A549 (cell line): Measurements from ENCODE around the gene SLC12A7. TPM values are rescaled to one million over a fixed set of nuclear protein-coding genes. Genes with fewer than 3 reads are reported as not detected.

ENCODE experiments used
- ATAC-seq, 2 experiments: fragments of 200-7000 bp in 1 of 2; fragments of >200 bp in 1 of 2; cut with Nextera tagmentation in 1 of 2; cut with Tn5 transposase in 1 of 2; 3 replicates each; pipeline versions ENCODE4 v1.8.0 to v1.9.1; 2018 to 2020; ENCODE audit warnings: mild to moderate bottlenecking in 1 of 2, moderate library complexity in 1 of 2
- CTCF ChIA-PET: fragments of 300-600 bp; sonication (Branson Sonifier 250); formaldehyde crosslinking; extraction: SDS; loops from one replicate; lab custom pipeline; 2021; ENCODE audit warnings: antibody characterized with exemption, inconsistent platforms; lab: Yijun Ruan, JAX
- POLR2A ChIA-PET: fragments of 350-600 bp; formaldehyde crosslinking; extraction: SDS; loops from one replicate; lab custom pipeline; 2021; ENCODE audit warnings: antibody characterized with exemption, inconsistent platforms; lab: Yijun Ruan, JAX
- DNase-seq, 2 experiments: peaks; one replicate each; pipeline versions ENCODE4 v3.0.0 to v3.0.0-alpha.2; 2011 to 2016; ENCODE audit warnings: low read depth in 1 of 2, low spot score in 1 of 2
- FAIRE-seq: peaks from 2 replicates; lab custom pipeline; 2011; peaks lifted over from hg19 to GRCh38; lab: Jason Lieb, UNC
- H3K27ac ChIP-seq, 2 experiments: fragments of >200 bp; sonication (Bioruptor Twin); formaldehyde crosslinking; 3 replicates each; pipeline ENCODE4 v1.5.1; 2016 to 2017
- H3K4me1 ChIP-seq: fragments of >200 bp; sonication (Bioruptor Twin); formaldehyde crosslinking; 3 replicates; pipeline ENCODE4 v1.6.1; 2016
- H3K4me2 ChIP-seq: fragments of >200 bp; sonication (Bioruptor Twin); formaldehyde crosslinking; 3 replicates; pipeline ENCODE4 v1.6.1; 2016
- H3K4me3 ChIP-seq: fragments of >200 bp; sonication (Bioruptor Twin); formaldehyde crosslinking; 3 replicates; pipeline ENCODE4 v1.5.1; 2016
- H3K9me3 ChIP-seq: fragments of >200 bp; sonication (Bioruptor Twin); formaldehyde crosslinking; 3 replicates; pipeline ENCODE4 v1.6.1; 2016
- ATOH8 ChIP-seq: fragments of 250-450 bp; sonication (Bioruptor Pico); IDR thresholded peaks from 2 replicates; pipeline ENCODE4 v1.5.0; 2020; ENCODE audit warnings: low read depth, mild to moderate bottlenecking, moderate library complexity
- BCL3 ChIP-seq: fragments of >200 bp; sonication (Bioruptor Twin); formaldehyde crosslinking; IDR thresholded peaks from 3 replicates; pipeline ENCODE4 v1.6.1; 2016
- BHLHE40 ChIP-seq: IDR thresholded peaks from 2 replicates; pipeline ENCODE4 v1.6.1; 2012; ENCODE audit warnings: low read depth, low read length, inconsistent platforms
- CBX2 ChIP-seq: fragments of 200-600 bp; sonication (generic); IDR thresholded peaks from 2 replicates; pipeline ENCODE4 v1.6.1; 2016; ENCODE audit warnings: low read depth, mild to moderate bottlenecking, borderline replicate concordance
- CHD2 ChIP-seq: fragments of 150-350 bp; IDR thresholded peaks from 2 replicates; pipeline ENCODE4 v1.6.1; 2014; ENCODE audit warnings: low read length; ENCODE audit not compliant: partially characterized antibody
- CHD4 ChIP-seq: fragments of 200-600 bp; sonication (generic); IDR thresholded peaks from 2 replicates; pipeline ENCODE4 v1.6.1; 2016; ENCODE audit warnings: antibody characterized with exemption, mild to moderate bottlenecking, borderline replicate concordance
- E2F6 ChIP-seq: IDR thresholded peaks from 2 replicates; pipeline ENCODE4 v1.6.1; 2012; ENCODE audit warnings: low read depth, borderline replicate concordance
- ESRRA ChIP-seq: fragments of 150-350 bp; IDR thresholded peaks from 2 replicates; pipeline ENCODE4 v1.6.1; 2014; ENCODE audit warnings: mild to moderate bottlenecking, low read length, borderline replicate concordance
- FOSB ChIP-seq: fragments of 250-450 bp; sonication (Bioruptor Pico); IDR thresholded peaks from 2 replicates; pipeline ENCODE4 v1.5.0; 2020; ENCODE audit warnings: mild to moderate bottlenecking, moderate library complexity
- FOSL2 ChIP-seq, 2 experiments: fragments of 450-650 bp in 1 of 2; fragments of >200 bp in 1 of 2; sonication (Bioruptor Twin) in 1 of 2; formaldehyde crosslinking; IDR thresholded peaks; 2 replicates each; pipeline versions ENCODE4 v1.5.0 to v1.6.1; 2016 to 2020; ENCODE audit warnings: mild to moderate bottlenecking in 1 of 2, moderate library complexity in 1 of 2
- FOXS1 ChIP-seq: fragments of 250-450 bp; sonication (Bioruptor Pico); IDR thresholded peaks from 2 replicates; pipeline ENCODE4 v1.5.0; 2020; ENCODE audit warnings: mild to moderate bottlenecking, moderate library complexity
- HEYL ChIP-seq: fragments of 250-450 bp; sonication (Bioruptor Pico); IDR thresholded peaks from 2 replicates; pipeline ENCODE4 v1.8.0; 2021; ENCODE audit warnings: mild to moderate bottlenecking, moderate library complexity
- HOXA7 ChIP-seq: fragments of 250-450 bp; sonication (Bioruptor Pico); IDR thresholded peaks from 2 replicates; pipeline ENCODE4 v1.5.0; 2020; ENCODE audit warnings: mild to moderate bottlenecking, moderate library complexity
- HOXB13 ChIP-seq: fragments of 250-450 bp; sonication (Bioruptor Pico); IDR thresholded peaks from 2 replicates; pipeline ENCODE4 v1.5.0; 2020; ENCODE audit warnings: low read depth, mild to moderate bottlenecking, moderate library complexity
- JUN ChIP-seq, 2 experiments: fragments of >200 bp; sonication (Bioruptor Twin); formaldehyde crosslinking; IDR thresholded peaks; 2 replicates in 1 of 2; 3 replicates in 1 of 2; pipeline ENCODE4 v1.6.1; 2016 to 2017
- MAX ChIP-seq: IDR thresholded peaks from 2 replicates; pipeline ENCODE4 v1.6.1; 2012
- MAZ ChIP-seq: fragments of 150-350 bp; IDR thresholded peaks from 2 replicates; pipeline ENCODE4 v1.6.1; 2014; ENCODE audit warnings: antibody characterized with exemption, low read depth, low read length, borderline replicate concordance
- NPAS2 ChIP-seq: fragments of 250-450 bp; sonication (Bioruptor Pico); IDR thresholded peaks from 2 replicates; pipeline ENCODE4 v1.8.0; 2022; ENCODE audit warnings: mild to moderate bottlenecking, moderate library complexity, borderline replicate concordance
- PBX3 ChIP-seq: IDR thresholded peaks from 2 replicates; pipeline ENCODE4 v1.6.1; 2012
- PHF8 ChIP-seq: fragments of 200-600 bp; sonication (generic); IDR thresholded peaks from 2 replicates; pipeline ENCODE4 v1.6.1; 2016; ENCODE audit warnings: low read depth, mild to moderate bottlenecking, antibody characterized with exemption, moderate library complexity, borderline replicate concordance
- POLR2AphosphoS2 ChIP-seq: conservative IDR thresholded peaks from 2 replicates; pipeline ENCODE4 v1.6.1; 2012; ENCODE audit warnings: low read length, improper control_type of control experiment, inconsistent platforms
- RCOR1 ChIP-seq: fragments of 150-350 bp; IDR thresholded peaks from 2 replicates; pipeline ENCODE4 v1.6.1; 2014; ENCODE audit warnings: antibody characterized with exemption, low read length, low read depth
- REST ChIP-seq: fragments of 200-600 bp; sonication (generic); IDR thresholded peaks from 2 replicates; pipeline ENCODE4 v1.6.1; 2016; ENCODE audit warnings: antibody characterized with exemption, mild to moderate bottlenecking, moderate library complexity
- RFX5 ChIP-seq: fragments of 450-650 bp; IDR thresholded peaks from 2 replicates; pipeline ENCODE4 v1.7.1; 2014; ENCODE audit warnings: antibody characterized with exemption, mild to moderate bottlenecking, moderate library complexity
- RNF2 ChIP-seq: fragments of 200-600 bp; sonication (generic); IDR thresholded peaks from 2 replicates; pipeline ENCODE4 v1.6.1; 2016; ENCODE audit warnings: low read depth, mild to moderate bottlenecking, antibody characterized with exemption, moderate library complexity, borderline replicate concordance
- SMC3 ChIP-seq: fragments of >200 bp; sonication (Bioruptor Twin); formaldehyde crosslinking; IDR thresholded peaks from 3 replicates; pipeline ENCODE4 v1.6.1; 2018; ENCODE audit warnings: inconsistent platforms
- TFCP2L1 ChIP-seq: fragments of 250-450 bp; sonication (Bioruptor Pico); IDR thresholded peaks from 2 replicates; pipeline ENCODE4 v1.5.0; 2021; ENCODE audit warnings: mild to moderate bottlenecking
- TP53 ChIP-seq: fragments of 250-450 bp; sonication (Bioruptor Pico); IDR thresholded peaks from 2 replicates; pipeline ENCODE4 v1.5.0; 2021; ENCODE audit warnings: mild to moderate bottlenecking, moderate library complexity
- USF2 ChIP-seq: fragments of 450-650 bp; IDR thresholded peaks from 2 replicates; pipeline ENCODE4 v1.6.1; 2014; ENCODE audit warnings: antibody characterized with exemption
- WGBS: methylation state at CpG from one replicate; pipeline ENCODE4 v1.1.6; 2017; ENCODE audit errors: missing lambda C conversion rate; 5-methylcytosine and 5-hydroxymethylcytosine counted together
- polyA plus RNA-seq, 4 experiments: library from polyadenylated mRNA; depleted of rRNA in 3 of 4; stranded (reverse); fragments of >200 nt; fragmentation: RNase III in 1 of 4; extraction: RNeasy Plus Mini Kit Qiagen cat#74134 plus additional on column Dnase treatment in 1 of 4; gene quantifications; 2 replicates in 3 of 4; 3 replicates in 1 of 4; pipeline ENCODE4 v1.2.3, GENCODE V29; 2011 to 2017

Gene SLC12A7
- polyA plus RNA-seq, 2 of the 4 experiments (the other 2 are of a cell fraction), result 11.2 to 22.5 TPM

- no peak for FAIRE-seq
Measured at GRCh38 chr5:1099926-1100663, 11.8 kb downstream of the SLC12A7 start.

GRCh38 chr5:1098986-1099597 lies 12.8 kb downstream of the SLC12A7 start:
- peaks cover 43% of the 10 kb centered on the region for H3K4me1 ChIP-seq
- H3K9me3 ChIP-seq, result no peaks in the 10 kb centered on the region
- 76% methylated on average over 20 of the region's 28 CpGs for WGBS
- peak overlapping the region; percentile 50 to 71; a peak in 3 of 6 replicates for H3K27ac ChIP-seq
- TF ChIP-seq E2F6 (no peak), PBX3 (no peak), JUN (IDR thresholded peaks at IDR 0.05) (no peak), USF2 (no peak), BHLHE40 (no peak), NPAS2 (CRISPR knock-in tag) (no peak), CHD4 (no peak), CHD2 (no peak), FOSB (CRISPR knock-in tag) (no peak), MAX (no peak), REST (no peak), ATOH8 (CRISPR knock-in tag) (no peak), BCL3 (no peak), POLR2AphosphoS2 (no peak), TFCP2L1 (CRISPR knock-in tag) (no peak)
- H3K4me3 ChIP-seq, result no peak overlapping the region
- ChIA-PET CTCF (interaction anchor here (0.6 kb wide), 1 partner anchor 554 kb away, joined by 4 read pairs; no protein-coding TSS in a partner anchor), POLR2A (no interaction called here)
- FAIRE-seq (no peak), DNase-seq (no peak), ATAC-seq (peak; percentile 20 to 38; a peak in 4 of 6 replicates)
- peak overlapping the region; percentile 51 for H3K4me2 ChIP-seq

More at GRCh38 chr5:1099926-1100663, 11.8 kb downstream of the SLC12A7 start:
- H3K9me3 ChIP-seq, result no peaks in the 10 kb centered on the region
- CTCF ChIA-PET, result interaction anchor here (0.9 to 1.3 kb wide), 2 partner anchors 9 to 42 kb away, joined by 3 to 4 read pairs; no protein-coding TSS in a partner anchor
- no peak overlapping the region; the same call in 2 of the 3 replicates for H3K4me2 ChIP-seq
- H3K4me1 ChIP-seq, result peaks cover 53% of the 10 kb centered on the region
- POLR2A ChIA-PET, result no interaction called here
- TF ChIP-seq HOXB13 (CRISPR knock-in tag) (no peak), NPAS2 (CRISPR knock-in tag) (no peak), SMC3 (no peak), TP53 (CRISPR knock-in tag) (no peak), FOSL2 (IDR thresholded peaks at IDR 0.05) (no peak), FOSL2 (CRISPR knock-in tag; IDR thresholded peaks at IDR 0.05) (no peak), PHF8 (no peak), CHD2 (no peak), POLR2AphosphoS2 (no peak), MAX (no peak), RCOR1 (no peak), HEYL (CRISPR knock-in tag) (no peak), MAZ (no peak), HOXA7 (CRISPR knock-in tag) (no peak), RNF2 (no peak), RFX5 (no peak), FOXS1 (no peak), ESRRA (no peak), CBX2 (no peak)
- DNase-seq (no peak), ATAC-seq (peak in 1 of 2 experiments; percentile 27; a peak in 3 of 6 replicates)
- H3K4me3 ChIP-seq, result no peak overlapping the region
- 77% methylated on average over 44 of the region's 48 CpGs for WGBS
- peak overlapping the region in 1 of 2 experiments; percentile 71; a peak in 3 of 6 replicates for H3K27ac ChIP-seq
